KMS-11 (cell line): ENCODE results near the gene MAP3K9.

ENCODE experiments used
- H2AFZ ChIP-seq: fragments of 200-600 bp; sonication (generic); 2 replicates; pipeline ENCODE4 v1.6.1; 2016; ENCODE audit warnings: antibody characterized with exemption, mixed run types, low read depth
- H3K27ac ChIP-seq: fragments of 200-600 bp; sonication (generic); 2 replicates; pipeline ENCODE4 v1.6.1; 2016; ENCODE audit warnings: mild to moderate bottlenecking, mixed run types
- H3K27me3 ChIP-seq: fragments of 200-600 bp; sonication (generic); 2 replicates; pipeline ENCODE4 v1.6.1; 2017; ENCODE audit warnings: mild to moderate bottlenecking, low read depth, mixed run types, moderate library complexity; ENCODE audit not compliant: insufficient read depth
- H3K36me3 ChIP-seq: fragments of 200-600 bp; sonication (generic); 2 replicates; pipeline ENCODE4 v1.6.1; 2017; ENCODE audit warnings: mild to moderate bottlenecking, mixed run types; ENCODE audit not compliant: insufficient read depth
- H3K4me1 ChIP-seq: fragments of 200-600 bp; sonication (generic); 2 replicates; pipeline ENCODE4 v1.6.1; 2016; ENCODE audit warnings: mild to moderate bottlenecking, low read depth, mixed run types; ENCODE audit not compliant: poor library complexity, severe bottlenecking
- H3K4me2 ChIP-seq: fragments of 200-600 bp; sonication (generic); 2 replicates; pipeline ENCODE4 v1.7.0; 2016; ENCODE audit warnings: mild to moderate bottlenecking, mixed run types
- H3K4me3 ChIP-seq: fragments of 200-600 bp; sonication (generic); IDR thresholded peaks from 2 replicates; pipeline ENCODE4 v1.6.1; 2017; ENCODE audit warnings: low read depth, low read length, mixed read lengths; ENCODE audit not compliant: insufficient read depth
- H3K79me2 ChIP-seq: fragments of 200-600 bp; sonication (generic); 2 replicates; pipeline ENCODE4 v1.6.1; 2016; ENCODE audit warnings: low read depth, mixed run types; ENCODE audit not compliant: insufficient read depth
- H3K9ac ChIP-seq: fragments of 200-600 bp; sonication (generic); 2 replicates; pipeline ENCODE4 v1.6.1; 2016; ENCODE audit warnings: mild to moderate bottlenecking, mixed run types
- H4K20me1 ChIP-seq: fragments of 200-600 bp; sonication (generic); 2 replicates; pipeline ENCODE4 v1.6.1; 2016; ENCODE audit warnings: mild to moderate bottlenecking, mixed run types; ENCODE audit not compliant: insufficient read depth
- CTCF ChIP-seq: fragments of 200-600 bp; sonication (generic); conservative IDR thresholded peaks from 2 replicates; pipeline ENCODE4 v1.6.1; 2017; ENCODE audit warnings: low read depth, mild to moderate bottlenecking, antibody characterized with exemption, low read length, moderate library complexity, mixed read lengths

Gene MAP3K9

GRCh38 chr14:70773182-70773862 lies 36.0 kb downstream of the MAP3K9 start:
- no peaks in the 10 kb centered on the region for H3K27me3 ChIP-seq
- H2AFZ ChIP-seq = no peak overlapping the region
- H3K4me2 ChIP-seq = no peak overlapping the region
- no peak overlapping the region for H3K27ac ChIP-seq
- no peak overlapping the region for H3K9ac ChIP-seq
- H3K36me3 ChIP-seq = no peaks in the 10 kb centered on the region
- no peak overlapping the region for H3K4me3 ChIP-seq
- TF ChIP-seq CTCF = no peak
- H4K20me1 ChIP-seq = no peaks in the 10 kb centered on the region
- H3K4me1 ChIP-seq = no peaks in the 10 kb centered on the region
- H3K79me2 ChIP-seq = no peaks in the 10 kb centered on the region

- Histone ChIP-seq H3K9ac (no peak overlapping the region), H3K27ac (no peak overlapping the region), H3K27me3 (no peaks in the 10 kb centered on the region), H3K36me3 (no peaks in the 10 kb centered on the region), H3K4me2 (no peak overlapping the region), H3K79me2 (no peaks in the 10 kb centered on the region), H4K20me1 (no peaks in the 10 kb centered on the region), H3K4me3 (no peak overlapping the region), H3K4me1 (no peaks in the 10 kb centered on the region), H2AFZ (no peak overlapping the region)
- TF ChIP-seq CTCF = no peak
Measured at GRCh38 chr14:70771781-70772212, 37.5 kb downstream of the MAP3K9 start.

- Histone ChIP-seq H3K4me3 (no peak overlapping the region), H4K20me1 (no peaks in the 10 kb centered on the region), H3K27me3 (no peaks in the 10 kb centered on the region), H2AFZ (no peak overlapping the region), H3K4me2 (no peak overlapping the region), H3K79me2 (no peaks in the 10 kb centered on the region), H3K27ac (no peak overlapping the region), H3K4me1 (no peaks in the 10 kb centered on the region), H3K36me3 (no peaks in the 10 kb centered on the region), H3K9ac (no peak overlapping the region)
- TF ChIP-seq CTCF = no peak
Measured at GRCh38 chr14:70770490-70770889, 38.8 kb downstream of the MAP3K9 start.

GRCh38 chr14:70759398-70759797 lies 49.9 kb downstream of the MAP3K9 start:
- Histone ChIP-seq H3K9ac (no peak overlapping the region), H3K4me3 (no peak overlapping the region), H4K20me1 (no peaks in the 10 kb centered on the region), H3K27ac (no peak overlapping the region), H2AFZ (no peak overlapping the region), H3K79me2 (no peaks in the 10 kb centered on the region), H3K27me3 (no peaks in the 10 kb centered on the region), H3K4me2 (no peak overlapping the region), H3K4me1 (no peaks in the 10 kb centered on the region), H3K36me3 (no peaks in the 10 kb centered on the region)
- no peak for TF ChIP-seq CTCF
